Measurements from ENCODE around the gene SPEF1.

DNA sequence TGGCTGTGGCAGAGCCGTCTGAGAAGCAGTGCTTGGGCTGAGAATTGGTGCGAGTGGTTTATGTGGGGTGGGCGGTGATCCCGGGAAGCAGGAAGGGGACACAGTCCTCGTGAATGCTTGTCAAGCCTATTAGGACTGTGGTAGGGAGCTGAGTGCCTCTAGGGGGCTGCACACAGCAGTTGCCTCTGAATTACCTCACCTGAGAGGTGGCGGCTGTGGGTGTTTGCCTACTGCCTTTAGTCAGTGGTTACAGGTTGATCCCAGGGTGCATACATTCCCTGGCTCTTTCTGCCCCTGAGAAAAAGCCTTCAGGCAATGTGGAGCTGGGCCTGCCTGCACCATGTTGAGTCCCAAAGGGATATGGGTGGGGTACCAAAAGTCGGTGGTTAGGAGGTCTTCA is 44.3 kb upstream of the SPEF1 start:
- TF ChIP-seq POLR2A (IDR thresholded peaks at IDR 0.05) = no peak
- TF ChIP-seq, protein P1, sequence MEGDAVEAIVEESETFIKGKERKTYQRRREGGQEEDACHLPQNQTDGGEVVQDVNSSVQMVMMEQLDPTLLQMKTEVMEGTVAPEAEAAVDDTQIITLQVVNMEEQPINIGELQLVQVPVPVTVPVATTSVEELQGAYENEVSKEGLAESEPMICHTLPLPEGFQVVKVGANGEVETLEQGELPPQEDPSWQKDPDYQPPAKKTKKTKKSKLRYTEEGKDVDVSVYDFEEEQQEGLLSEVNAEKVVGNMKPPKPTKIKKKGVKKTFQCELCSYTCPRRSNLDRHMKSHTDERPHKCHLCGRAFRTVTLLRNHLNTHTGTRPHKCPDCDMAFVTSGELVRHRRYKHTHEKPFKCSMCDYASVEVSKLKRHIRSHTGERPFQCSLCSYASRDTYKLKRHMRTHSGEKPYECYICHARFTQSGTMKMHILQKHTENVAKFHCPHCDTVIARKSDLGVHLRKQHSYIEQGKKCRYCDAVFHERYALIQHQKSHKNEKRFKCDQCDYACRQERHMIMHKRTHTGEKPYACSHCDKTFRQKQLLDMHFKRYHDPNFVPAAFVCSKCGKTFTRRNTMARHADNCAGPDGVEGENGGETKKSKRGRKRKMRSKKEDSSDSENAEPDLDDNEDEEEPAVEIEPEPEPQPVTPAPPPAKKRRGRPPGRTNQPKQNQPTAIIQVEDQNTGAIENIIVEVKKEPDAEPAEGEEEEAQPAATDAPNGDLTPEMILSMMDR (IDR thresholded peaks at IDR 0.05 in 4 of 5, conservative IDR thresholded peaks at IDR 0.05 in 1 of 5) = no peak

All from gastrocnemius medialis (tissue), 4 donors.